Suprapubic skin (tissue), 3 donors: ENCODE data around the gene EML4.

Experiments used
- CTCF ChIP-seq, 2 donors: fragments of 200-600 bp in 1 of 2; fragments of 450-650 bp in 1 of 2; sonication (generic) in 1 of 2; IDR thresholded peaks; one replicate each; pipeline ENCODE4 v1.5.1; 2016 to 2019; ENCODE audit warnings: antibody characterized with exemption in 2 of 2, mild to moderate bottlenecking in 1 of 2, moderate library complexity in 1 of 2
- POLR2A ChIP-seq, 2 donors: fragments of 450-650 bp; IDR thresholded peaks; one replicate each; pipeline ENCODE4 v1.6.1; 2017; ENCODE audit warnings: antibody characterized with exemption in 2 of 2, mild to moderate bottlenecking in 2 of 2, moderate library complexity in 2 of 2

- TF ChIP-seq CTCF (IDR thresholded peaks at IDR 0.05) (no peak), POLR2A (IDR thresholded peaks at IDR 0.05) (no peak)
Observed at GRCh38 chr2:42249887-42250286, 80.7 kb downstream of the EML4 start.
